GM23338 (cell line): ENCODE measurements around the gene DNAAF3. TPM values are rescaled to one million over a fixed set of nuclear protein-coding genes. Genes with fewer than 3 reads are reported as not detected.

Experiments
- ATAC-seq: fragments of 200-7000 bp; cut with Tn5 transposase; 3 replicates; pipeline ENCODE4 v1.9.1; 2020
- DNase-seq: peaks from one replicate; pipeline ENCODE4 v3.0.0-alpha.2; 2015; ENCODE audit warnings: low spot score
- H2AFZ ChIP-seq: fragments of 200-600 bp; sonication (generic); 2 replicates; pipeline ENCODE4 v1.8.0; 2016; ENCODE audit warnings: antibody characterized with exemption, mild to moderate bottlenecking, moderate library complexity
- H3F3A ChIP-seq: fragments of 200-600 bp; sonication (generic); replicated peaks from 2 replicates; pipeline ENCODE4 v1.8.0; 2017; ENCODE audit warnings: antibody characterized with exemption, mixed run types, low read depth
- H3K27ac ChIP-seq: fragments of 200-600 bp; sonication (generic); 2 replicates; pipeline ENCODE4 v1.6.1; 2016; ENCODE audit warnings: low read depth
- H3K27me3 ChIP-seq: fragments of 200-600 bp; sonication (generic); 2 replicates; pipeline ENCODE4 v1.8.0; 2016; ENCODE audit warnings: mild to moderate bottlenecking, mixed run types, moderate library complexity; ENCODE audit not compliant: insufficient read depth
- H3K36me3 ChIP-seq: fragments of 200-600 bp; sonication (generic); 2 replicates; pipeline ENCODE4 v1.8.0; 2016; ENCODE audit warnings: mild to moderate bottlenecking; ENCODE audit not compliant: insufficient read depth
- H3K4me1 ChIP-seq: fragments of 200-600 bp; sonication (generic); 2 replicates; pipeline ENCODE4 v1.8.0; 2016; ENCODE audit warnings: mild to moderate bottlenecking, moderate library complexity; ENCODE audit not compliant: insufficient read depth
- H3K4me2 ChIP-seq: fragments of 200-600 bp; sonication (generic); 2 replicates; pipeline ENCODE4 v1.7.1; 2017; ENCODE audit warnings: mixed run types
- H3K4me3 ChIP-seq: fragments of 200-600 bp; sonication (generic); 2 replicates; pipeline ENCODE4 v1.6.1; 2016; ENCODE audit warnings: mixed run types
- H3K79me2 ChIP-seq: fragments of 200-600 bp; sonication (generic); replicated peaks from 2 replicates; pipeline ENCODE4 v1.8.0; 2017; ENCODE audit warnings: mild to moderate bottlenecking; ENCODE audit not compliant: insufficient read depth
- H3K9me2 ChIP-seq: fragments of 200-600 bp; sonication (generic); 2 replicates; pipeline ENCODE4 v1.8.0; 2017; ENCODE audit not compliant: insufficient read depth
- H4K20me1 ChIP-seq: fragments of 200-600 bp; sonication (generic); replicated peaks from 2 replicates; pipeline ENCODE4 v1.8.0; 2017; ENCODE audit warnings: mild to moderate bottlenecking; ENCODE audit not compliant: insufficient read depth
- H3K27ac Mint-ChIP-seq: 2 replicates; pipeline ENCODE4 v1.8.0; 2020; ENCODE audit warnings: inconsistent platforms, mild to moderate bottlenecking, moderate library complexity, mixed read lengths
- H3K27me3 Mint-ChIP-seq: 3 replicates; pipeline ENCODE4 v1.8.0; 2022; ENCODE audit warnings: low read depth, mild to moderate bottlenecking, moderate library complexity, mixed read lengths, inconsistent platforms; ENCODE audit not compliant: insufficient read depth, poor library complexity
- H3K36me3 Mint-ChIP-seq: 3 replicates; pipeline ENCODE4 v1.8.0; 2021; ENCODE audit warnings: low read depth, mild to moderate bottlenecking, inconsistent platforms, moderate library complexity, mixed read lengths
- H3K4me1 Mint-ChIP-seq: 3 replicates; pipeline ENCODE4 v1.8.0; 2020; ENCODE audit warnings: mild to moderate bottlenecking, inconsistent platforms, mixed read lengths
- H3K4me3 Mint-ChIP-seq: 3 replicates; pipeline ENCODE4 v1.8.0; 2021; ENCODE audit warnings: moderate library complexity, mild to moderate bottlenecking, inconsistent platforms, mixed read lengths
- H3K9me3 Mint-ChIP-seq: 3 replicates; pipeline ENCODE4 v1.8.0; 2020; ENCODE audit warnings: moderate library complexity, mild to moderate bottlenecking, inconsistent platforms, mixed read lengths
- CREB1 ChIP-seq: fragments of 250-450 bp; sonication (Bioruptor Pico); IDR thresholded peaks from 2 replicates; pipeline ENCODE4 v1.5.0; 2020; ENCODE audit warnings: low read depth, mild to moderate bottlenecking, moderate library complexity
- CTCF ChIP-seq, 2 experiments: fragments of 200-600 bp in 1 of 2; sonication (generic) in 1 of 2; conservative IDR thresholded peaks; 2 replicates each; pipeline versions ENCODE4 v1.5.1 to v1.6.1; 2016 to 2017; ENCODE audit warnings: antibody characterized with exemption in 2 of 2, low read depth in 2 of 2, mild to moderate bottlenecking in 2 of 2, moderate library complexity in 1 of 2
- ETS1 ChIP-seq: IDR thresholded peaks from 2 replicates; pipeline ENCODE4 v1.6.1; 2016; ENCODE audit warnings: antibody characterized with exemption
- EZH2 ChIP-seq: fragments of 200-600 bp; sonication (generic); IDR thresholded peaks from one replicate; pipeline ENCODE4 v1.8.0; 2017; ENCODE audit warnings: antibody characterized with exemption, mild to moderate bottlenecking, low read depth; ENCODE audit not compliant: unreplicated experiment
- JUNB ChIP-seq: IDR thresholded peaks from one replicate; pipeline ENCODE4 v1.6.1; 2016; ENCODE audit warnings: antibody characterized with exemption; ENCODE audit not compliant: unreplicated experiment
- POLR2AphosphoS5 ChIP-seq: IDR thresholded peaks from 2 replicates; pipeline ENCODE4 v1.6.1; 2016; ENCODE audit warnings: antibody characterized with exemption, low read depth
- REST ChIP-seq: IDR thresholded peaks from one replicate; pipeline ENCODE4 v1.6.1; 2018; ENCODE audit warnings: antibody characterized with exemption; ENCODE audit not compliant: unreplicated experiment
- ZNF331 ChIP-seq: fragments of 250-450 bp; sonication (Bioruptor Pico); IDR thresholded peaks from 2 replicates; pipeline ENCODE4 v1.5.0; 2020; ENCODE audit warnings: low read depth, mild to moderate bottlenecking, moderate library complexity
- ZNF462 ChIP-seq: fragments of 250-450 bp; sonication (Bioruptor Pico); IDR thresholded peaks from 2 replicates; pipeline ENCODE4 v1.5.0; 2020; ENCODE audit warnings: mild to moderate bottlenecking, moderate library complexity
- polyA plus RNA-seq: library from polyadenylated mRNA; unstranded; fragments of >200 nt; fragmentation: Nextera tagmentation; extraction: Ambion mirVana; gene quantifications from 2 replicates; pipeline ENCODE4 v1.2.1, GENCODE V29; 2016
- total RNA-seq: library from RNA; depleted of rRNA; stranded (reverse); fragments of >200 nt; shearing (Covaris generic); gene quantifications from 2 replicates; pipeline ENCODE4 v1.2.3, GENCODE V29; 2014

The DNAAF3 gene
- total and polyA plus RNA-seq, 2 experiments from 2014 or later, result 8.5 to 9.0 TPM

- no peak for TF ChIP-seq ZNF462 (CRISPR knock-in tag)
These were observed 35.0 kb downstream of the DNAAF3 start (continued) for GRCh38 chr19:55131421-55131820.

- H3K27ac Mint-ChIP-seq, result peak overlapping the region; percentile 39; the same call in 1 of the 2 replicates
- Histone ChIP-seq H3K4me3 (peak overlapping the region; percentile 62), H3K27ac (peak overlapping the region; percentile 90; the same call in 1 of the 2 replicates), H3F3A (peaks cover 5% of the 10 kb centered on the region; the same call in 1 of the 2 replicates), H3K4me1 (peaks cover 18% of the 10 kb centered on the region), H4K20me1 (peaks cover 22% of the 10 kb centered on the region), H2AFZ (peak overlapping the region; percentile 1), H3K79me2 (peaks cover 30% of the 10 kb centered on the region), H3K27me3 (no peaks in the 10 kb centered on the region), H3K9me2 (0 out of 2 replicates have a peak, but pooled peaks cover 3% of the 10 kb centered on the region), H3K36me3 (no peaks in the 10 kb centered on the region), H3K4me2 (peak overlapping the region; percentile 76)
- DNase-seq (no peak), ATAC-seq (no peak)
- H3K27me3 Mint-ChIP-seq, result peaks cover 9% of the 10 kb centered on the region
- no peaks in the 10 kb centered on the region for H3K9me3 Mint-ChIP-seq
- H3K36me3 Mint-ChIP-seq, result no peaks in the 10 kb centered on the region; the same call in 2 of the 3 replicates
- peak overlapping the region; percentile 96 for H3K4me3 Mint-ChIP-seq
- peaks cover 23% of the 10 kb centered on the region for H3K4me1 Mint-ChIP-seq
- TF ChIP-seq POLR2AphosphoS5, result no peak
- TF ChIP-seq REST, result no peak
- no peak for TF ChIP-seq JUNB
- no peak for TF ChIP-seq CTCF (conservative IDR thresholded peaks at IDR 0.05; ENCODE audit: low read depth in 2 of 2)
- TF ChIP-seq EZH2, result no peak
- TF ChIP-seq ETS1, result no peak
- TF ChIP-seq ZNF331 (CRISPR knock-in tag), result no peak
- no peak for TF ChIP-seq CREB1 (CRISPR knock-in tag)
These were observed 47.4 kb downstream of the DNAAF3 start for GRCh38 chr19:55119053-55119452.
